Measurements from ENCODE around the gene TRIM10. TPM values are rescaled to one million over a fixed set of nuclear protein-coding genes. Genes with fewer than 3 reads are reported as not detected.

The TRIM10 gene
- total and polyA plus RNA-seq, 10 of the 15 experiments (the other 5 are each of a cell fraction or from before 2014, with no cell fraction given), result 0.01 TPM; not detected in 9

- TF ChIP-seq EGR1 (IDR thresholded peaks at IDR 0.05; ENCODE audit: borderline replicate concordance in 1 of 2, low read depth in 2 of 2, low read length in 2 of 2) (no peak), STAT3 (IDR thresholded peaks at IDR 0.05; ENCODE audit: low read depth, low read length) (no peak), NR2C2 (IDR thresholded peaks at IDR 0.05; ENCODE audit: borderline replicate concordance, control insufficient read depth, insufficient read length, low read depth) (no peak), CBFB (IDR thresholded peaks at IDR 0.05; ENCODE audit: low read depth) (peak; percentile 74; the same call in 1 of the 2 replicates), BACH1 (IDR thresholded peaks at IDR 0.05; ENCODE audit: borderline replicate concordance) (0 out of 2 replicates have a peak, but pooled peaks have one; percentile 33), SPI1 (IDR thresholded peaks at IDR 0.05; ENCODE audit: borderline replicate concordance, insufficient read depth, low read depth, low read length) (peak; percentile 99), PML (IDR thresholded peaks at IDR 0.05; ENCODE audit: low read length) (no peak), RELA (IDR thresholded peaks at IDR 0.05; ENCODE audit: borderline replicate concordance, partially characterized antibody) (no peak), NBN (IDR thresholded peaks at IDR 0.05) (peak; percentile 63; the same call in 1 of the 2 replicates), ZBTB11 (CRISPR knock-in tag; IDR thresholded peaks at IDR 0.05) (no peak), ATF7 (IDR thresholded peaks at IDR 0.05; ENCODE audit: low read depth) (peak; percentile 24; the same call in 1 of the 2 replicates), ZNF274 (IDR thresholded peaks at IDR 0.05; ENCODE audit: insufficient read depth, insufficient read length) (no peak), CREM (IDR thresholded peaks at IDR 0.05; ENCODE audit: low read depth) (0 out of 2 replicates have a peak, but pooled peaks have one; percentile 20), E2F4 (IDR thresholded peaks at IDR 0.05; ENCODE audit: low read depth, low read length) (no peak), FOS (IDR thresholded peaks at IDR 0.05; ENCODE audit: borderline replicate concordance, extremely low read depth, insufficient read length) (no peak), MYB (IDR thresholded peaks at IDR 0.05; ENCODE audit: borderline replicate concordance, low read depth, low read length) (no peak), SMARCA5 (IDR thresholded peaks at IDR 0.05) (peak; percentile 75; the same call in 1 of the 2 replicates), IRF5 (IDR thresholded peaks at IDR 0.05; ENCODE audit: borderline replicate concordance) (no peak), ZNF207 (IDR thresholded peaks at IDR 0.05; ENCODE audit: borderline replicate concordance) (no peak), SRF (IDR thresholded peaks at IDR 0.05; ENCODE audit: low read depth in 2 of 2, low read length in 2 of 2) (no peak), USF1 (IDR thresholded peaks at IDR 0.05; ENCODE audit: borderline replicate concordance, extremely low read length, insufficient read depth, low read depth, low read length) (no peak), STAT1 (conservative IDR thresholded peaks at IDR 0.05) (no peak), CHD1 (IDR thresholded peaks at IDR 0.05; ENCODE audit: low read depth, low read length) (no peak), POLR2A (IDR thresholded peaks at IDR 0.05; ENCODE audit: low read depth, low read length) (no peak), RAD51 (IDR thresholded peaks at IDR 0.05) (peak; percentile 64; the same call in 1 of the 2 replicates), CHD4 (IDR thresholded peaks at IDR 0.05) (0 out of 2 replicates have a peak, but pooled peaks have one; percentile 62)
These were observed 39.7 kb upstream of the TRIM10 start (continued) for GRCh38 chr6:30200551-30201281.
